Testis (tissue), 2 donors: Measurements from ENCODE around the gene SLMAP.

ENCODE experiments used
- POLR2A ChIP-seq: fragments of 450-650 bp; IDR thresholded peaks from one replicate; pipeline ENCODE4 v1.6.1; 2017; ENCODE audit warnings: antibody characterized with exemption, mild to moderate bottlenecking, moderate library complexity
- TF ChIP-seq, protein P1 (sequence below), 3 experiments: fragments of 450-650 bp in 2 of 3; fragments of 200-600 bp in 1 of 3; sonication (generic) in 1 of 3; IDR thresholded peaks; one replicate each; pipeline ENCODE4 v1.5.1; 2016 to 2019; ENCODE audit warnings: antibody characterized with exemption in 3 of 3, mild to moderate bottlenecking in 2 of 3, moderate library complexity in 1 of 3

- TF ChIP-seq POLR2A = no peak
- TF ChIP-seq, protein P1, sequence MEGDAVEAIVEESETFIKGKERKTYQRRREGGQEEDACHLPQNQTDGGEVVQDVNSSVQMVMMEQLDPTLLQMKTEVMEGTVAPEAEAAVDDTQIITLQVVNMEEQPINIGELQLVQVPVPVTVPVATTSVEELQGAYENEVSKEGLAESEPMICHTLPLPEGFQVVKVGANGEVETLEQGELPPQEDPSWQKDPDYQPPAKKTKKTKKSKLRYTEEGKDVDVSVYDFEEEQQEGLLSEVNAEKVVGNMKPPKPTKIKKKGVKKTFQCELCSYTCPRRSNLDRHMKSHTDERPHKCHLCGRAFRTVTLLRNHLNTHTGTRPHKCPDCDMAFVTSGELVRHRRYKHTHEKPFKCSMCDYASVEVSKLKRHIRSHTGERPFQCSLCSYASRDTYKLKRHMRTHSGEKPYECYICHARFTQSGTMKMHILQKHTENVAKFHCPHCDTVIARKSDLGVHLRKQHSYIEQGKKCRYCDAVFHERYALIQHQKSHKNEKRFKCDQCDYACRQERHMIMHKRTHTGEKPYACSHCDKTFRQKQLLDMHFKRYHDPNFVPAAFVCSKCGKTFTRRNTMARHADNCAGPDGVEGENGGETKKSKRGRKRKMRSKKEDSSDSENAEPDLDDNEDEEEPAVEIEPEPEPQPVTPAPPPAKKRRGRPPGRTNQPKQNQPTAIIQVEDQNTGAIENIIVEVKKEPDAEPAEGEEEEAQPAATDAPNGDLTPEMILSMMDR (IDR thresholded peaks at IDR 0.05) = peak in 2 of 3 experiments; percentile 29 to 31
Measured at GRCh38 chr3:57949785-57950615, 193.9 kb downstream of the SLMAP start.
